Activated CD8-positive, alpha-beta memory T cell treated with anti-CD3 and anti-CD28 coated beads, Interleukin-2, amount 50 U/mL, for 24 hours (primary cell): Measurements from ENCODE around the gene TMEM235.

Experiments
- DNase-seq: peaks from one replicate; pipeline ENCODE4 v3.0.0-alpha.2; 2020; ENCODE audit errors: extremely low read depth

The TMEM235 gene

GRCh38 chr17:78255029-78255656, 23.7 kb downstream of the TMEM235 start:
- no peak for DNase-seq

- DNase-seq: no peak
Observed at GRCh38 chr17:78255953-78256706, 24.7 kb downstream of the TMEM235 start.

GRCh38 chr17:78256707-78257591, 25.5 kb downstream of the TMEM235 start:
- DNase-seq: no peak

- DNase-seq: no peak
Observed at GRCh38 chr17:78257810-78258322, 26.4 kb downstream of the TMEM235 start.

GRCh38 chr17:78258323-78259191, 27.1 kb downstream of the TMEM235 start:
- DNase-seq: peak; percentile 36

GRCh38 chr17:78259192-78259554, 27.7 kb downstream of the TMEM235 start:
- DNase-seq: no peak

GRCh38 chr17:78263063-78263735, 31.8 kb downstream of the TMEM235 start:
- no peak for DNase-seq

GRCh38 chr17:78263736-78264340, 32.4 kb downstream of the TMEM235 start:
- no peak for DNase-seq

- no peak for DNase-seq
Observed at GRCh38 chr17:78264590-78264989, 33.2 kb downstream of the TMEM235 start.

GRCh38 chr17:78265121-78265520, 33.7 kb downstream of the TMEM235 start:
- no peak for DNase-seq

GRCh38 chr17:78266231-78266631, 34.8 kb downstream of the TMEM235 start:
- DNase-seq: no peak

- DNase-seq: no peak
Observed at GRCh38 chr17:78266771-78267170, 35.3 kb downstream of the TMEM235 start.

- no peak for DNase-seq
Observed at GRCh38 chr17:78267253-78268073, 36.0 kb downstream of the TMEM235 start.

- no peak for DNase-seq
Observed at GRCh38 chr17:78268191-78268874, 36.9 kb downstream of the TMEM235 start.

GRCh38 chr17:78268951-78269905, 37.8 kb downstream of the TMEM235 start:
- DNase-seq: no peak

- DNase-seq: no peak
Observed at GRCh38 chr17:78269955-78270381, 38.5 kb downstream of the TMEM235 start.

GRCh38 chr17:78271419-78272170, 40.2 kb downstream of the TMEM235 start:
- no peak for DNase-seq
